ENCODE data around the gene DLG2. TPM values are rescaled to one million over a fixed set of nuclear protein-coding genes. Genes with fewer than 3 reads are reported as not detected.

Gene DLG2
- total and polyA plus RNA-seq, 2 of the 8 experiments (the other 6 are each of a cell fraction or from before 2014, with no cell fraction given): 1.7 to 14.3 TPM

- no peak overlapping the region for H2BK20ac ChIP-seq (ENCODE audit: low read length)
- H4K91ac ChIP-seq (replicated peaks; ENCODE audit: insufficient read length, low read length): no peak overlapping the region
- H3K27me3 ChIP-seq (replicated peaks in 1 of 4; ENCODE audit: control insufficient read depth in 3 of 4, extremely low read depth in 1 of 4, insufficient read depth in 3 of 4, low read length in 3 of 4): no peaks in the 10 kb centered on the region
- no peak overlapping the region for H3K23ac ChIP-seq (ENCODE audit: insufficient read length)
- no peak overlapping the region for H3K56ac ChIP-seq (replicated peaks; ENCODE audit: insufficient read length, low read depth, low read length)
- no peak overlapping the region for H2BK120ac ChIP-seq (replicated peaks; ENCODE audit: low read depth, low read length)
- no peak overlapping the region for H3K27ac ChIP-seq (ENCODE audit: low read depth, low read length)
- H3K18ac ChIP-seq (ENCODE audit: extremely low read depth, low read length): no peak overlapping the region
- H3K4me2 ChIP-seq (ENCODE audit: insufficient read depth in 1 of 2, low read depth in 2 of 2, low read length in 2 of 2): no peak overlapping the region
- no peak overlapping the region for H2BK5ac ChIP-seq (ENCODE audit: low read depth, low read length)
- WGBS, 2 experiments (ENCODE audit: extremely low coverage in 1 of 2, insufficient coverage in 1 of 2, insufficient read length in 1 of 2, insufficient replicate concordance in 2 of 2, low coverage in 1 of 2, low lambda C conversion rate in 2 of 2, missing lambda C conversion rate in 1 of 2): 94% methylated on average over 3 of the region's 3 CpGs; no CpG with 5 or more reads in 1 of the 2 experiments
- TF ChIP-seq CTCF (IDR thresholded peaks at IDR 0.05; ENCODE audit: control extremely low read depth in 1 of 3, insufficient read depth in 1 of 3, low read depth in 1 of 3, low read length in 3 of 3): no peak
- TF ChIP-seq RNF2 (IDR thresholded peaks at IDR 0.05; ENCODE audit: borderline replicate concordance, low read depth, low read length, missing control alignments, poor library complexity, severe bottlenecking): no peak
- no peak overlapping the region for H3K4ac ChIP-seq (replicated peaks; ENCODE audit: insufficient read length, low read depth, low read length)
- DNase-seq (ENCODE audit: low read depth in 1 of 2, low spot score in 2 of 2) (no peak), FAIRE-seq (no peak)
- no peak overlapping the region for H2BK12ac ChIP-seq (ENCODE audit: low read depth, low read length)
- H2BK15ac ChIP-seq (ENCODE audit: low read length): no peak overlapping the region
- H3K9ac ChIP-seq (replicated peaks in 1 of 4; ENCODE audit: extremely low read depth in 1 of 4, low read depth in 3 of 4, low read length in 3 of 4): no peak overlapping the region
- no peaks in the 10 kb centered on the region for H4K20me1 ChIP-seq (replicated peaks in 1 of 2; ENCODE audit: control insufficient read depth in 1 of 2, insufficient read depth in 2 of 2, low read length in 2 of 2)
- no peaks in the 10 kb centered on the region for H3K4me1 ChIP-seq (replicated peaks in 1 of 4; ENCODE audit: control insufficient read depth in 3 of 4, insufficient read depth in 4 of 4, low read length in 3 of 4)
- ChIA-PET POLR2A (ENCODE audit: partially characterized antibody) (no interaction called here), CTCF (ENCODE audit: partially characterized antibody) (interaction anchor here (0.7 to 1.6 kb wide), 3 partner anchors 12 to 198 kb away, joined by 3 to 6 read pairs (median 3); no protein-coding TSS in a partner anchor)
- H2AFZ ChIP-seq (ENCODE audit: low read length): no peak overlapping the region
- H2AK5ac ChIP-seq (ENCODE audit: low read depth, low read length): no peak overlapping the region
- H4K5ac ChIP-seq (ENCODE audit: insufficient read length, low read depth, low read length): no peak overlapping the region
- H3K4me3 ChIP-seq (ENCODE audit: extremely low read depth in 1 of 4, insufficient read depth in 2 of 4, low read depth in 3 of 4, low read length in 4 of 4): no peak overlapping the region
- no peaks in the 10 kb centered on the region for H3K9me3 ChIP-seq (ENCODE audit: insufficient read depth in 2 of 2, low read depth in 1 of 2, low read length in 1 of 2)
- no peak overlapping the region for H4K8ac ChIP-seq (ENCODE audit: extremely low read depth, insufficient read depth, low read length)
- no peak overlapping the region for H3K14ac ChIP-seq (ENCODE audit: insufficient read length)
- no peaks in the 10 kb centered on the region; a peak in 1 of 8 replicates for H3K36me3 ChIP-seq (ENCODE audit: control insufficient read depth in 2 of 4, insufficient read depth in 4 of 4, low read length in 3 of 4)
- no peaks in the 10 kb centered on the region for H3K79me2 ChIP-seq (ENCODE audit: control insufficient read depth in 1 of 2, insufficient read depth in 2 of 2, low read length in 2 of 2)
- H3K79me1 ChIP-seq (ENCODE audit: low read depth, low read length): no peaks in the 10 kb centered on the region
- H3K23me2 ChIP-seq (ENCODE audit: low read depth, low read length): no peaks in the 10 kb centered on the region
These were observed 645.8 kb downstream of the DLG2 start for GRCh38 chr11:84981301-84981700.
